Measurements from ENCODE around the gene MMP7. TPM values are rescaled to one million over a fixed set of nuclear protein-coding genes. Genes with fewer than 3 reads are reported as not detected.

MMP7 gene
- total RNA-seq, 1 experiment from 2014 or later = 0.61 TPM

- no peak for ATAC-seq
Observed at GRCh38 chr11:102545701-102546100, 15.2 kb upstream of the MMP7 start.

More at GRCh38 chr11:102545701-102546100, 15.2 kb upstream of the MMP7 start:
- H3K4me1 ChIP-seq (ENCODE audit: control insufficient read depth in 1 of 2, insufficient read depth in 2 of 2, low read length in 2 of 2) = peaks cover 0 to 24% of the 10 kb centered on the region in 2 experiments; a peak in 3 of 4 replicates
- POLR2A ChIA-PET = no interaction called here
- H3K9ac ChIP-seq (ENCODE audit: low read length) = no peak overlapping the region
- CTCF ChIA-PET = no interaction called here
- H3K4me2 ChIP-seq (ENCODE audit: low read length) = no peak overlapping the region
- no peak overlapping the region for H2AFZ ChIP-seq (ENCODE audit: low read depth, low read length, poor library complexity, severe bottlenecking)
- no peaks in the 10 kb centered on the region for H3K79me2 ChIP-seq (ENCODE audit: insufficient read depth, low read length)
- H3K9me3 ChIP-seq (ENCODE audit: control insufficient read depth in 1 of 2, insufficient read depth in 1 of 2, low read depth in 1 of 2, low read length in 2 of 2) = no peaks in the 10 kb centered on the region
- RAD21 ChIA-PET (ENCODE audit: low non-redundant PET in 1 of 2, low total read pairs in 2 of 2, uncharacterized antibody in 2 of 2, unreplicated experiment in 2 of 2) = interaction anchor here in 1 of 2 experiments (1.0 kb wide), 1 partner anchor 67 kb away, joined by 3 read pairs; no protein-coding TSS in a partner anchor
- intact Hi-C loops (cut with micrococcal nuclease) = no loop called here
- no peaks in the 10 kb centered on the region for H3K36me3 ChIP-seq (ENCODE audit: control insufficient read depth in 1 of 2, insufficient read depth in 2 of 2, low read length in 2 of 2)
- no peaks in the 10 kb centered on the region for H3K9me2 ChIP-seq (ENCODE audit: insufficient read depth)
- H3K27me3 ChIP-seq (ENCODE audit: insufficient read depth, low read length) = no peaks in the 10 kb centered on the region
- no peaks in the 10 kb centered on the region for H4K20me1 ChIP-seq (ENCODE audit: insufficient read depth)
- H3K4me3 ChIP-seq (replicated peaks in 1 of 2; ENCODE audit: low read depth in 1 of 2, low read length in 2 of 2) = no peak overlapping the region
- no TSS peak for BruUV-seq (replicated peaks)
- TF ChIP-seq FOSL1 (IDR thresholded peaks at IDR 0.05; ENCODE audit: low read depth) (no peak), POLR2AphosphoS5 (IDR thresholded peaks at IDR 0.05; ENCODE audit: low read depth, low read length) (no peak), ZNF274 (IDR thresholded peaks at IDR 0.05; ENCODE audit: low read depth, low read length) (no peak), REST (IDR thresholded peaks at IDR 0.05; ENCODE audit: low read depth) (no peak), SRF (IDR thresholded peaks at IDR 0.05; ENCODE audit: low read depth) (no peak), ELF1 (IDR thresholded peaks at IDR 0.05; ENCODE audit: borderline replicate concordance, low read depth) (no peak), YY1 (IDR thresholded peaks at IDR 0.05; ENCODE audit: extremely low read depth, insufficient replicate concordance, low read depth, low read length) (no peak), RAD21 (IDR thresholded peaks at IDR 0.05; ENCODE audit: low read depth) (no peak), ATF3 (IDR thresholded peaks at IDR 0.05) (no peak), POLR2A (IDR thresholded peaks at IDR 0.05; ENCODE audit: borderline replicate concordance, extremely low read depth, insufficient read depth, insufficient read length) (no peak), SP1 (IDR thresholded peaks at IDR 0.05; ENCODE audit: low read depth) (no peak), ZBTB33 (IDR thresholded peaks at IDR 0.05; ENCODE audit: extremely low read depth, insufficient replicate concordance, low read length) (no peak), CBX3 (IDR thresholded peaks at IDR 0.05; ENCODE audit: low read depth) (no peak)
- no peak overlapping the region for H3K27ac ChIP-seq (ENCODE audit: low read depth, low read length)
- DNase-seq (ENCODE audit: low read depth, low spot score) = no peak
